ENCODE results near the gene HIRIP3. TPM values are rescaled to one million over a fixed set of nuclear protein-coding genes. Genes with fewer than 3 reads are reported as not detected.

HIRIP3 gene
- total and polyA plus RNA-seq, 2 of the 13 experiments (the other 11 are each of a cell fraction or from before 2014, with no cell fraction given): 12.6 to 17.2 TPM

DNA sequence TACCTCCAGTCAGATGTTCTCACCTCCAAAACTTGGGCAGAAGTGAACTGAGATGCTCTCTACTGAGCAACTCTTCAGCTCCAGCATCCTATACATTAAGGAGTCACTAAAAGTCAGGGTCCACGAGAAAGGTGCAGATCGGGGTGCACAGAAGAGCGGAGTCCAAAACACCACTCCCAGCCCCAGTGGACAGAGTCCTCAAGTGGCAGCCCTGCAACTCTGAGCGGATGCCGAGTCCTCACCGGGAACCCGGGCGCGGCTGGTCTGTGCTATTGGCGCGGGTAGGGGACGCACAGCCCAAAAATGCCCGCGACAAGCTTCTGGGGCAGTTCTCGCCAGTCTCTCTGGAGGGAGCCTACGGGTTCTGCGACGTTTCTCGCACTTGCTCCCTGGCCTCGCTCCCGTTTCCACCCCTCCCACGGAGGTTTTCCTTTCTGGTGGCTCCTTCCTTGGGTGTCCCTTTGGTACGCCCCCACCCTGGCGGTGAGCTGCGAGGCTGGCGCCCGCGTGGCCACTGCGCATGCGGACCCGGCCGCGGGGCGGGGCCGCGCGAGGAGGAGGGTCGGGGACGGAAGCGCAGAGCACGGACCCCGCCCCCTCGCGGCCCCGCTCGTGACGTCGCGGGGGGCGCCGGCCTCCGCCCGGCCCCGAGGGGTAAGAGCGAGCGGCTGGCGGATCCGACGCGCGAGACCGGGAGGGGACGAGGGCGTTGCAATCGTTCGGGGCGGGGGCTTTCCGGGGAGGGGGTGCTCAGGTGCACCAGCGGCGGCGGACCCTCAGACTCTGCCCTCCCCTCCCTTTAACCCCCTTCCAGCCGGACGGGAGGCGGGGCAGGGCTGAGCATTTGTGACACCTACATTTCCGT, 33.7 kb downstream of the HIRIP3 start, which contains the start of gene TMEM219 (continued):
- TF ChIP-seq, protein P1, sequence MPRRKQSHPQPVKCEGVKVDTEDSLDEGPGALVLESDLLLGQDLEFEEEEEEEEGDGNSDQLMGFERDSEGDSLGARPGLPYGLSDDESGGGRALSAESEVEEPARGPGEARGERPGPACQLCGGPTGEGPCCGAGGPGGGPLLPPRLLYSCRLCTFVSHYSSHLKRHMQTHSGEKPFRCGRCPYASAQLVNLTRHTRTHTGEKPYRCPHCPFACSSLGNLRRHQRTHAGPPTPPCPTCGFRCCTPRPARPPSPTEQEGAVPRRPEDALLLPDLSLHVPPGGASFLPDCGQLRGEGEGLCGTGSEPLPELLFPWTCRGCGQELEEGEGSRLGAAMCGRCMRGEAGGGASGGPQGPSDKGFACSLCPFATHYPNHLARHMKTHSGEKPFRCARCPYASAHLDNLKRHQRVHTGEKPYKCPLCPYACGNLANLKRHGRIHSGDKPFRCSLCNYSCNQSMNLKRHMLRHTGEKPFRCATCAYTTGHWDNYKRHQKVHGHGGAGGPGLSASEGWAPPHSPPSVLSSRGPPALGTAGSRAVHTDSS (CRISPR knock-in tag; conservative IDR thresholded peaks at IDR 0.05): no peak
- TF ChIP-seq ZSCAN21 (CRISPR knock-in tag; IDR thresholded peaks at IDR 0.05; ENCODE audit: borderline replicate concordance) (peak; percentile 78; the same call in 1 of the 2 replicates), ZNF329 (CRISPR knock-in tag; IDR thresholded peaks at IDR 0.05; ENCODE audit: low read depth) (0 out of 2 replicates have a peak, but pooled peaks have one; percentile 27), DR1 (CRISPR knock-in tag; IDR thresholded peaks at IDR 0.05) (no peak), FOXK2 (IDR thresholded peaks at IDR 0.05) (peak; percentile 73), ZNF274 (CRISPR knock-in tag; IDR thresholded peaks at IDR 0.05) (no peak), ZNF121 (CRISPR knock-in tag; IDR thresholded peaks at IDR 0.05) (no peak), JUNB (CRISPR knock-in tag; IDR thresholded peaks at IDR 0.05; ENCODE audit: borderline replicate concordance) (no peak), TRIM24 (CRISPR knock-in tag; IDR thresholded peaks at IDR 0.05) (no peak), ZNF30 (CRISPR knock-in tag; IDR thresholded peaks at IDR 0.05) (peak; percentile 93; the same call in 1 of the 2 replicates), SAFB2 (CRISPR knock-in tag; IDR thresholded peaks at IDR 0.05; ENCODE audit: borderline replicate concordance, low read depth) (no peak; the same call in 1 of the 2 replicates), XBP1 (CRISPR knock-in tag; IDR thresholded peaks at IDR 0.05) (no peak), ZNF383 (CRISPR knock-in tag; IDR thresholded peaks at IDR 0.05; ENCODE audit: borderline replicate concordance) (no peak), MED1 (CRISPR knock-in tag; IDR thresholded peaks at IDR 0.05) (peak; percentile 41; the same call in 1 of the 2 replicates), SIN3B (IDR thresholded peaks at IDR 0.05; ENCODE audit: low read length) (peak; percentile 63; the same call in 1 of the 2 replicates), HDAC6 (IDR thresholded peaks at IDR 0.05; ENCODE audit: low read depth, low read length) (no peak), SMARCE1 (IDR thresholded peaks at IDR 0.05; ENCODE audit: borderline replicate concordance) (no peak), ETV6 (CRISPR knock-in tag; conservative IDR thresholded peaks at IDR 0.05) (no peak), NFE2L2 (IDR thresholded peaks at IDR 0.05; ENCODE audit: low read length) (no peak), RELA (CRISPR knock-in tag; IDR thresholded peaks at IDR 0.05) (no peak)
- TF ChIP-seq, protein P2, sequence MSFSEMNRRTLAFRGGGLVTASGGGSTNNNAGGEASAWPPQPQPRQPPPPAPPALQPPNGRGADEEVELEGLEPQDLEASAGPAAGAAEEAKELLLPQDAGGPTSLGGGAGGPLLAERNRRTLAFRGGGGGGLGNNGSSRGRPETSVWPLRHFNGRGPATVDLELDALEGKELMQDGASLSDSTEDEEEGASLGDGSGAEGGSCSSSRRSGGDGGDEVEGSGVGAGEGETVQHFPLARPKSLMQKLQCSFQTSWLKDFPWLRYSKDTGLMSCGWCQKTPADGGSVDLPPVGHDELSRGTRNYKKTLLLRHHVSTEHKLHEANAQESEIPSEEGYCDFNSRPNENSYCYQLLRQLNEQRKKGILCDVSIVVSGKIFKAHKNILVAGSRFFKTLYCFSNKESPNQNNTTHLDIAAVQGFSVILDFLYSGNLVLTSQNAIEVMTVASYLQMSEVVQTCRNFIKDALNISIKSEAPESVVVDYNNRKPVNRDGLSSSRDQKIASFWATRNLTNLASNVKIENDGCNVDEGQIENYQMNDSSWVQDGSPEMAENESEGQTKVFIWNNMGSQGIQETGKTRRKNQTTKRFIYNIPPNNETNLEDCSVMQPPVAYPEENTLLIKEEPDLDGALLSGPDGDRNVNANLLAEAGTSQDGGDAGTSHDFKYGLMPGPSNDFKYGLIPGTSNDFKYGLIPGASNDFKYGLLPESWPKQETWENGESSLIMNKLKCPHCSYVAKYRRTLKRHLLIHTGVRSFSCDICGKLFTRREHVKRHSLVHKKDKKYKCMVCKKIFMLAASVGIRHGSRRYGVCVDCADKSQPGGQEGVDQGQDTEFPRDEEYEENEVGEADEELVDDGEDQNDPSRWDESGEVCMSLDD (CRISPR knock-in tag; IDR thresholded peaks at IDR 0.05; ENCODE audit: borderline replicate concordance): no peak
- TF ChIP-seq, protein P3, sequence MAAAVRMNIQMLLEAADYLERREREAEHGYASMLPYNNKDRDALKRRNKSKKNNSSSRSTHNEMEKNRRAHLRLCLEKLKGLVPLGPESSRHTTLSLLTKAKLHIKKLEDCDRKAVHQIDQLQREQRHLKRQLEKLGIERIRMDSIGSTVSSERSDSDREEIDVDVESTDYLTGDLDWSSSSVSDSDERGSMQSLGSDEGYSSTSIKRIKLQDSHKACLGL (CRISPR knock-in tag; IDR thresholded peaks at IDR 0.05): no peak
- TF ChIP-seq, protein P4, sequence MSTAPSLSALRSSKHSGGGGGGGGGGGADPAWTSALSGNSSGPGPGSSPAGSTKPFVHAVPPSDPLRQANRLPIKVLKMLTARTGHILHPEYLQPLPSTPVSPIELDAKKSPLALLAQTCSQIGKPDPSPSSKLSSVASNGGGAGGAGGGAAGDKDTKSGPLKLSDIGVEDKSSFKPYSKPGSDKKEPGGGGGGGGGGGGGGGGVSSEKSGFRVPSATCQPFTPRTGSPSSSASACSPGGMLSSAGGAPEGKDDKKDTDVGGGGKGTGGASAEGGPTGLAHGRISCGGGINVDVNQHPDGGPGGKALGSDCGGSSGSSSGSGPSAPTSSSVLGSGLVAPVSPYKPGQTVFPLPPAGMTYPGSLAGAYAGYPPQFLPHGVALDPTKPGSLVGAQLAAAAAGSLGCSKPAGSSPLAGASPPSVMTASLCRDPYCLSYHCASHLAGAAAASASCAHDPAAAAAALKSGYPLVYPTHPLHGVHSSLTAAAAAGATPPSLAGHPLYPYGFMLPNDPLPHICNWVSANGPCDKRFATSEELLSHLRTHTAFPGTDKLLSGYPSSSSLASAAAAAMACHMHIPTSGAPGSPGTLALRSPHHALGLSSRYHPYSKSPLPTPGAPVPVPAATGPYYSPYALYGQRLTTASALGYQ (CRISPR knock-in tag; IDR thresholded peaks at IDR 0.05): no peak

Measured in HepG2 (cell line).